Tibial nerve (tissue), 4 donors: Measurements from ENCODE around the gene KTI12.
"Not testable (repeated sequence)": the region's sequence is repeated elsewhere in the genome, so short reads cannot be mapped to it uniquely, and the experiment has no call there.

Source experiments
- EP300 ChIP-seq, 2 donors: sonication (generic); formaldehyde crosslinking; IDR thresholded peaks; one replicate each; pipeline ENCODE4 v1.6.1; 2017; ENCODE audit warnings: antibody characterized with exemption in 2 of 2, mild to moderate bottlenecking in 1 of 2
- POLR2A ChIP-seq, 2 donors: fragments of 450-650 bp; IDR thresholded peaks; one replicate each; pipeline ENCODE4 v1.6.1; 2017; ENCODE audit warnings: antibody characterized with exemption in 2 of 2, mild to moderate bottlenecking in 2 of 2, moderate library complexity in 2 of 2
- TF ChIP-seq, protein P1 (sequence below), 5 experiments: fragments of 200-600 bp in 3 of 5; fragments of 450-650 bp in 2 of 5; sonication (generic) in 3 of 5; IDR thresholded peaks; one replicate each; pipeline ENCODE4 v1.5.1; 2016 to 2019; ENCODE audit warnings: antibody characterized with exemption in 5 of 5, mild to moderate bottlenecking in 3 of 5, moderate library complexity in 2 of 5

DNA sequence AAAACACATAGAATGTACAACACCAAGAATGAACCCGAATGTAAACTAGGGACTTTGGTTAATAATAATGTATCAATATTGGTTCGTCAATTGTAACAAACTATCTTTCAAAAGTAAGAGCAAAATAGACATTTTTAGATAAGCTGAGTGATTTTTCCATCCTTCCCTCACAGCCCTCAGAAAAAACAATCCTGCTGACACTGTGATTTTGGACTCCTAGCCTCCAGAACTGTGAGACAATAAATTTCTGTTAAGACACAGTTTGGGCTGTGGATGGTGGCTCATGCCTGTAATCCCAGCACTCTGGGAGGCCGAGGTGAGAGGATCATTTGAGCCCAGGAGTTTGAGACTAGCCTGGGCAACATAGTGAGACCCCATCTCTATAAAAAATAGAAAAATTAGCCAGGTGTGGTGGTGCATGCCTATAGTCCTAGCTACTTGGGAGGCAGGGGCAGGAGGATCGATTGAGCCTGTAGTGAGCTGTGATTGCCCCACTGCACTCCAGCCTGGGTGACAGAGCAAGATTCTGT lies 12.1 kb upstream of the KTI12 start:
- TF ChIP-seq, protein P1, sequence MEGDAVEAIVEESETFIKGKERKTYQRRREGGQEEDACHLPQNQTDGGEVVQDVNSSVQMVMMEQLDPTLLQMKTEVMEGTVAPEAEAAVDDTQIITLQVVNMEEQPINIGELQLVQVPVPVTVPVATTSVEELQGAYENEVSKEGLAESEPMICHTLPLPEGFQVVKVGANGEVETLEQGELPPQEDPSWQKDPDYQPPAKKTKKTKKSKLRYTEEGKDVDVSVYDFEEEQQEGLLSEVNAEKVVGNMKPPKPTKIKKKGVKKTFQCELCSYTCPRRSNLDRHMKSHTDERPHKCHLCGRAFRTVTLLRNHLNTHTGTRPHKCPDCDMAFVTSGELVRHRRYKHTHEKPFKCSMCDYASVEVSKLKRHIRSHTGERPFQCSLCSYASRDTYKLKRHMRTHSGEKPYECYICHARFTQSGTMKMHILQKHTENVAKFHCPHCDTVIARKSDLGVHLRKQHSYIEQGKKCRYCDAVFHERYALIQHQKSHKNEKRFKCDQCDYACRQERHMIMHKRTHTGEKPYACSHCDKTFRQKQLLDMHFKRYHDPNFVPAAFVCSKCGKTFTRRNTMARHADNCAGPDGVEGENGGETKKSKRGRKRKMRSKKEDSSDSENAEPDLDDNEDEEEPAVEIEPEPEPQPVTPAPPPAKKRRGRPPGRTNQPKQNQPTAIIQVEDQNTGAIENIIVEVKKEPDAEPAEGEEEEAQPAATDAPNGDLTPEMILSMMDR (IDR thresholded peaks at IDR 0.05): not testable (repeated sequence)
- not testable (repeated sequence) for TF ChIP-seq POLR2A, EP300 (IDR thresholded peaks at IDR 0.05)
